ENCODE data around the gene ANKHD1.

The ANKHD1 gene, protein sequence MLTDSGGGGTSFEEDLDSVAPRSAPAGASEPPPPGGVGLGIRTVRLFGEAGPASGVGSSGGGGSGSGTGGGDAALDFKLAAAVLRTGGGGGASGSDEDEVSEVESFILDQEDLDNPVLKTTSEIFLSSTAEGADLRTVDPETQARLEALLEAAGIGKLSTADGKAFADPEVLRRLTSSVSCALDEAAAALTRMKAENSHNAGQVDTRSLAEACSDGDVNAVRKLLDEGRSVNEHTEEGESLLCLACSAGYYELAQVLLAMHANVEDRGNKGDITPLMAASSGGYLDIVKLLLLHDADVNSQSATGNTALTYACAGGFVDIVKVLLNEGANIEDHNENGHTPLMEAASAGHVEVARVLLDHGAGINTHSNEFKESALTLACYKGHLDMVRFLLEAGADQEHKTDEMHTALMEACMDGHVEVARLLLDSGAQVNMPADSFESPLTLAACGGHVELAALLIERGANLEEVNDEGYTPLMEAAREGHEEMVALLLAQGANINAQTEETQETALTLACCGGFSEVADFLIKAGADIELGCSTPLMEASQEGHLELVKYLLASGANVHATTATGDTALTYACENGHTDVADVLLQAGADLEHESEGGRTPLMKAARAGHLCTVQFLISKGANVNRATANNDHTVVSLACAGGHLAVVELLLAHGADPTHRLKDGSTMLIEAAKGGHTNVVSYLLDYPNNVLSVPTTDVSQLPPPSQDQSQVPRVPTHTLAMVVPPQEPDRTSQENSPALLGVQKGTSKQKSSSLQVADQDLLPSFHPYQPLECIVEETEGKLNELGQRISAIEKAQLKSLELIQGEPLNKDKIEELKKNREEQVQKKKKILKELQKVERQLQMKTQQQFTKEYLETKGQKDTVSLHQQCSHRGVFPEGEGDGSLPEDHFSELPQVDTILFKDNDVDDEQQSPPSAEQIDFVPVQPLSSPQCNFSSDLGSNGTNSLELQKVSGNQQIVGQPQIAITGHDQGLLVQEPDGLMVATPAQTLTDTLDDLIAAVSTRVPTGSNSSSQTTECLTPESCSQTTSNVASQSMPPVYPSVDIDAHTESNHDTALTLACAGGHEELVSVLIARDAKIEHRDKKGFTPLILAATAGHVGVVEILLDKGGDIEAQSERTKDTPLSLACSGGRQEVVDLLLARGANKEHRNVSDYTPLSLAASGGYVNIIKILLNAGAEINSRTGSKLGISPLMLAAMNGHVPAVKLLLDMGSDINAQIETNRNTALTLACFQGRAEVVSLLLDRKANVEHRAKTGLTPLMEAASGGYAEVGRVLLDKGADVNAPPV (N-terminal part only)

DNA sequence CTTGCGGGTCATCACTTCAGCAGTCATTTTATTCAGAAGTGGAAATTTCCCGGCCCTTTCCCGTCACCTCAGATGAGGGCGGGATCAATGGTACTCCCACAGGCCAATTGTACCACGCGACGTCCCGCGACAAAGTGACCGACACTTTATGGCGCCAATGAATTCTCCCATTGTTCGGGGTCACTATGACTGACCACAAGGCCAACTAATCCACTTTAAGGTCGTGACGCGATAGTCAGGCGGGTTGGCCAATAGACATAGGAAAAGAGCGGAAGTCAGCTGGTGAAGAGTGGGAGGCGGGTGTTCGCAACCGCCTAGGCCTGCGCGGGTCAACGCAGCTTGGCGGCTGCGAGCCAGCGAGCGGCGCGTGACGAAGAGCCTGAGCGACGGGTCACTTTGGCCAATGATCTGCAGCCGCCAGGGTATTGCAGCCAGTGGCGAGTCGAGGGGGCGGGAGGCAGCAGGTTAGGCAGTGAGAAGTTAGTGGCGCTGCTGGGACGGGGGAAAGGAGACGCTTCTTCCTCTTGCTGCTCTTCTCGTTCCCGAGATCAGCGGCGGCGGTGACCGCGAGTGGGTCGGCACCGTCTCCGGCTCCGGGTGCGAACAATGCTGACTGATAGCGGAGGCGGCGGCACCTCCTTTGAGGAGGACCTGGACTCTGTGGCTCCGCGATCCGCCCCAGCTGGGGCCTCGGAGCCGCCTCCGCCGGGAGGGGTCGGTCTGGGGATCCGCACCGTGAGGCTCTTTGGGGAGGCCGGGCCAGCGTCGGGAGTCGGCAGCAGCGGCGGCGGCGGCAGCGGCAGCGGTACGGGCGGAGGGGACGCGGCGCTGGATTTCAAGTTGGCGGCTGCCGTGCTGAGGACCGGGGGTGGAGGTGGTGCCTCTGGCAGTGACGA is at the start of gene ANKHD1:
ANKHD1 (plus strand) TSS at position 472 of the 896 bp plus-strand sequence; CDS start at position 607, 135 bp downstream.
- peak; percentile 95 to 96 for DNase-seq

DNA sequence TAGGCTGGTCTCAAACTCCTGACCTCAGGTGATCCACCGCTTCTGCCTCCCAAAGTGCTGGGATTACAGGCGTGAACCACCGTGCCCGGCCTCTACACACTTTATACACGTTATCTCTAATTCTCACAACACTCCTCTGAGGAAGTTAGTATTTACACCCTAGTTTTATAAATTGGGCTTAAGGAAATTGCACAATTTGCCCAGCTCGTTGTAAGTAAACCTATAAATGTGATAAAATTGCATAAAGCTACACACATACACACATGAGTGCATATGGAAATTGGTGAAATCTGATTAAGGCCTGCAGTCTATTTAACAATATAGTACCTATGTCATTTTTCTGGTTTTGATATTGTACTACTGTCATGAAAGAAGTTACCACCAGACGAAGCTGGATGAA is 46.1 kb upstream of the ANKHD1 start:
- DNase-seq: no peak

DNA sequence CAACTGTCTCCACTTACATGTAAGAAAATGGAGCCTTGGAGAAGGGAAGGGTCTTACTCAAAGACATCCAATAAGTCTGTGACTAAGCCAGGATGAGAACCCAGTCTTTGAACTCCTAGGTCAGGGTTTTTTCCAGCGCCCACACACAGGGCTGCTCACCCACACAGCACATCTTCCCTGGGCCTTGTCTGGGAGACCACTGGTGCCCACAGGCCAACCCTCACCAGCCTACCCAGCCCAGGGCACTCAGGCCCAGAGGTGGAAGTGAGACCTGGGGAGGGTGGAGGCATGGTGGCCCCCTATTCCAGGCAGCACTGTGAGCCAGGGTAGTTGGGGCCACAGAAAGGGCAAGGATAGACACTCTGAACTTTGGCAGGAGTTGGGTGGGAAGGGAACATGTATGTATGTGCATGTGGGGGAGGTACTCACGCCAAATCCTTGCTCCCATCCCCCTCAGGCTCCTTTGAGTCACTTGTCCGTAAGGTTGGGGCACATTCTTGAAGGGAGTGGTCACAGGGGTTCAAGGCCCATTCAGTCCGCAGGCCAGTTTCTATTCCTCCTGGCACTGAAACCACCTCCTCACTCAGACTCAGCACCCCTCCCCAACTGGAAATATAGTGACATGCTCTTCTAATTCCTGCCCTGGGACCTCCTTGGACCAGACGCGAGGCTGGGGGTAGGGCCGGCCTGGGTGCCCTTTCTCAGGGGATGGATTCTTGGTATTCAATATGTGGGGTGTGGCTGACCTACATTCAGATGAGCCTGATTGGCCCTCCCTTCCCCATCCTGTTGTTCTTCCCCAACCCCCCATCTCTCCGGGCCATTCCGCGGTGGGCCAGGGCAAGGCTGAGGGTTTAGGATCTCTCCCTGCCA is 44.5 kb upstream of the ANKHD1 start:
- no peak for DNase-seq

DNA sequence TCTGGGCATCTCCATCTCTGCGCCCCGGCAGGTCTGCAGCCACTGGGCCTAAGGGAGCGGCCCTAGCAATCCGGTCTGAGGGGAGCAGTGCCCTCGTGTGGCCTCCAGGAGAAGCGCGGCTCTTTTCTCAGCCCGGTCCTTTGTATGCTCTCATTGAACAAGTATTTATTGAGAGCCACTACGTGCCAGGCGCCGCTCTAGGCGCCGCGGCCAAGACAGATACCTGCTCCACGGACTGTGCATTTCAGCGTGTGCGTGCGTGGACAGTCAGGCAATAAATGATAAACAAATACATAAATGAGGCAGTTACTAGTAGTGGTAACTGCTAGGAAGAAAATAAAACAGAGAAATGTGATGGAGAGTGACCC is 43.9 kb upstream of the ANKHD1 start:
- DNase-seq: peak; percentile 85 to 87

DNA sequence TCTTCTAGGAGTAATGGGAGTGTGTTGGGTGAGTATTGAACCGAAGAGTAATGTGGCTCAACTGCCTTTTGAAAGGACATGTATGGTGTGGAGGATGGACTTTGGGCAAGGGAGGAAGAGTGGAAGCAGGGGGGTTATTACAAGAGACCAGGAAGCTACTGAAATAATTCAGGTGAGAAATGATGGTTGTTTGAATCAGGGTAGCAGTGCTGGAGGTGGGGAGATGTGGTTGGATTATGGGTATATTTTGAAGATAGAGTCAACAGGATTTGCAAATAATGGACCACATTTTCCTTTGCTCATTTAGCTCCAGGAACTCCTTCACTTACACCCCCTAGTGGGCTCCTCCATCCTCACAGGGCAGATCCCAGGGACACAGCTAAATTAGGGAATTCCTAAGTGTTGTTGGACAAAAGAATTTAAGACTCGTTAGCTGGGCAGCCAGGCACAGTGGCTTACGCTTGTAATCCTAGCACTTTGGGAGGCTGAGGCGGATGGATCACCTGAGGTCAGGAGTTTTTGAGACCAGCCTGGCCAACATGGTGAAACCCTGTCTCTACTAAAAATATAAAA is 42.8 kb upstream of the ANKHD1 start:
- no peak for DNase-seq

DNA sequence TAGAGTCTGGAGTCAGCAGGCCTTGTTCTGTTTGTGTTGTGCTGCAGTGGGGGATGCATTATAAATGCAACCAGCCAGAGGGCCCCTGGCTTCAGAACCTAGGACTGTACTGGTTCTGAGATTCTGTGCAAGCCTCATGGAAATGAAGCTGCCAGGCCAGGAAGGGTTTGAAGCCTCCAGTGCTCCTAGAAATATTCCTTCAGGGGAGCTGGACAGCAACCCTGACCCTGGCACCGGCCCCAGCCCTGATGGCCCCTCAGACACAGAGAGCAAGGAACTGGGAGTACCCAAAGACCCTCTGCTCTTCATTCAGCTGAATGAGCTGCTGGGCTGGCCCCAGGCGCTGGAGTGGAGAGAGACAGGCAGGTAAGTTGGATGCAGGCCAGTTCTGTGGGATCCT is 41.5 kb upstream of the ANKHD1 start, which contains the start of gene SLC4A9:
SLC4A9 (plus strand) TSS at position 94 of the 400 bp plus-strand sequence; CDS start at position 137, 43 bp downstream.
- DNase-seq: no peak

DNA sequence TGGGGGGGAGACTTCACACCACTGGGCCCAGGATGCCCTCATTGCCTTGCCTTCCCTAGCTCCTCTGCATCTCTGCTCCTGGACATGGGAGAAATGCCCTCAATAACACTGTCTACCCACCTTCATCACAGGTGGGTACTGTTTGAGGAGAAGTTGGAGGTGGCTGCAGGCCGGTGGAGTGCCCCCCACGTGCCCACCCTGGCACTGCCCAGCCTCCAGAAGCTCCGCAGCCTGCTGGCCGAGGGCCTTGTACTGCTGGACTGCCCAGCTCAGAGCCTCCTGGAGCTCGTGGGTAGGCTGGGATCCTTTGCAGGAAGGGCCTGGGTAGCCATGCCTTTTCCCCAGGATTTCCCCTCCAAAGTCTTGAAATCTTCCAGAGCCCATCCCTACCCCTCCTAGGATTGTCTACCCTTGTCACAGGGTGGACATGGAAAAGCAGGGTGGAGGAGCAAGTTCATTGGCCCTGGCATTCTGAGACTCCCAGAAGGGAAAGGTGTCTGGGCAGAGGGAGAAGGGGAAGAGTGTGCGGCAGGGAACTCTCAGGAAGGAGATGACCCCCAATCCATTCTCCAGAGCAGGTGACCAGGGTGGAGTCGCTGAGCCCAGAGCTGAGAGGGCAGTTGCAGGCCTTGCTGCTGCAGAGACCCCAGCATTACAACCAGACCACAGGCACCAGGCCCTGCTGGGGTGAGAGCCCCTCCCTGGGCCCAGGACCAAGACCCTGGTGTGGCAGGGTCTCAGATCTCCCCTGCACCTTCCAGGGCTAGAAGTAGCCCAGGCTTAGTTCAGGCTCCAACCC is 40.8 kb upstream of the ANKHD1 start:
- DNase-seq: no peak

DNA sequence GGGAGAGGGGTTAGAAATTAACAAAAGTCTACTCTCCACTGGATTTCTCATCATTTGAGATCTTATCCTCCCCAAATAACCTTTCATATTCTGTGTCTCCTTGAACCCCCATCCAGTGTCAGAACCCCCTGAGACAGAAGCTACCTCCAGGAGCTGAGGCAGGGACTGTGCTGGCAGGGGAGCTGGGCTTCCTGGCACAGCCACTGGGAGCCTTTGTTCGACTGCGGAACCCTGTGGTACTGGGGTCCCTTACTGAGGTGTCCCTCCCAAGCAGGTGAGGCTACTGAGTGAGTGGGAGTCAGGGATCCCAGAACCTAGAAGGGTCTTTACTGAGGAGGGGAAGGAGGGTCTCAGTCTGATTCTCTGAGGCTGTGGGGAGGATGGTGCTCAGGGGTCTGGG is 39.7 kb upstream of the ANKHD1 start:
- DNase-seq: no peak

DNA sequence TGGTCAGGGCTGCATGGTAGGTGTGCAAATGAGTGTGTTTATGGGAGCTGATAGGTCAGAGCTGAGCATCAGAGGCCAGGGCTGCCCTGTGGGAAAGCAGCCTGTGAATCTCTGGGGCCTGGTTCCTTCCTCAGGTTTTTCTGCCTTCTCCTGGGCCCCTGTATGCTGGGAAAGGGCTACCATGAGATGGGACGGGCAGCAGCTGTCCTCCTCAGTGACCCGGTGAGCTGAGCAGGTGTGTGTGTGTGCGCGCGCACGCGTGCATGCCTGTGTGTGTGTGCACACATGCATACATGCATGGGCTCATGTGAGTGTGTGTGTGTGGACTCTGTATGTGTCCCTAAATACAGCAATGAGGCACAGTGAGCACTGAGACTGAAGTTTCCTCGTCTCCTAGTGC is 39.3 kb upstream of the ANKHD1 start:
- no peak for DNase-seq

DNA sequence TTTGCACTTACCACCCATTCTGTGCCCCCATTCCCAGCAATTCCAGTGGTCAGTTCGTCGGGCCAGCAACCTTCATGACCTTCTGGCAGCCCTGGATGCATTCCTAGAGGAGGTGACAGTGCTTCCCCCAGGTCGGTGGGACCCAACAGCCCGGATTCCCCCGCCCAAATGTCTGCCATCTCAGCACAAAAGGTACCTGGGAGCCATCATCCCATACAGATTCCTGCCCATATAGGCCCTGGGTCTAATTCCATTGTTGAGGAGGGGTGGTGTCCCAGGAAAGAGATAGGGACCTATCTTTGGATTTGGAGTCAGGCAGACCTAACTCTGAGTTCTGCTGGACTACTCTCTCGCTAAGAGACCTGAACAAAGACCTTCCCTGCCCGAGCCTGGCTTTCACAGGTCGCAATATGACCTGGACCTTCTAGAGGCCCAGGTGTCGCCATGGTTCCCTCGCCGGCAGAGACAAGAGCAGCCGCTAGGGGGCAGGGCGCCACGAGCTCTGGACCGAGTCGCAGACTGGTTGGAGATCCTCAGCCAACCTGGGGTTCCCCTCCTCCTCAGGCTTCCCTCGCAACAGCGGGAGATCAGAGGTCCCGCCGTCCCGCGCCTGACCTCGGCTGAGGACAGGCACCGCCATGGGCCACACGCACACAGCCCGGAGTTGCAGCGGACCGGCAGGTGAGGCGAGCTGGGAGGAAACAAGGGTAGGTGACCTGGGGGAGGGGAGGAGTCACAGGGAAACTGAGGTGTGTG is 38.6 kb upstream of the ANKHD1 start:
- DNase-seq: peak; percentile 94

DNA sequence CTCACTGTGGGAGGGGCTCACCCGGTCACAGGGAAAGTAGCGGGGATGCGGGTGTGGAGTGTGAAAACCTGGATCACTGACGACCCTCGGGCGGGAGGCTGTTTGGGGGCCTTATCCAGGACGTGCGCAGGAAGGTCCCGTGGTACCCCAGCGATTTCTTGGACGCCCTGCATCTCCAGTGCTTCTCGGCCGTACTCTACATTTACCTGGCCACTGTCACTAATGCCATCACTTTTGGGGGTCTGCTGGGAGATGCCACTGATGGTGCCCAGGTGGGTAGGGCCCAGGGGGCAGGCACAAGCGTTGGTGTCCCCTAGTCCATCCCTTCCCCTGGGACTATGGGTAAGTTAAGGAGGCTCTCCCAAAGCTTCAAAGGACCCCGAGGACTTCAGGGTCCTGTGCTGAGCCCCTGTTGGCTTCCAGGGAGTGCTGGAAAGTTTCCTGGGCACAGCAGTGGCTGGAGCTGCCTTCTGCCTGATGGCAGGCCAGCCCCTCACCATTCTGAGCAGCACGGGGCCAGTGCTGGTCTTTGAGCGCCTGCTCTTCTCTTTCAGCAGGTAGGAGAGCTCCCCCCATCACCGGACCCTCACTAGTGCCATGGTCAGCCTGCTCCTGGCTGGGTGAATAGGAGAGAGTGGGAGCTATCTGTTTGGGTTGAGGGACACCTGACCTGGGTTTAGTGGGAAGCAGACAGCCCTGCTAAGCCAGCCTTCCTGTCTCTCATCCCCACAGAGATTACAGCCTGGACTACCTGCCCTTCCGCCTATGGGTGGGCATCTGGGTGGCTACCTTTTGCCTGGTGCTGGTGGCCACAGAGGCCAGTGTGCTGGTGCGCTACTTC is 37.8 kb upstream of the ANKHD1 start:
- DNase-seq: no peak

DNA sequence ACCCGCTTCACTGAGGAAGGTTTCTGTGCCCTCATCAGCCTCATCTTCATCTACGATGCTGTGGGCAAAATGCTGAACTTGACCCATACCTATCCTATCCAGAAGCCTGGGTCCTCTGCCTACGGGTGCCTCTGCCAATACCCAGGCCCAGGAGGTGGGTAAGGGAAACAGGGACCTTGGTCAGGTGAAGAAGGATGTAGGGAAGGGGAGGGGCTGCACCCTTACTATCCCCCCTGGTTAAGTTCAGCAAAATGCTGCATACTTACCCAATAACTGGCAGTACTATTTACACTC is 37.2 kb upstream of the ANKHD1 start:
- no peak for DNase-seq

DNA sequence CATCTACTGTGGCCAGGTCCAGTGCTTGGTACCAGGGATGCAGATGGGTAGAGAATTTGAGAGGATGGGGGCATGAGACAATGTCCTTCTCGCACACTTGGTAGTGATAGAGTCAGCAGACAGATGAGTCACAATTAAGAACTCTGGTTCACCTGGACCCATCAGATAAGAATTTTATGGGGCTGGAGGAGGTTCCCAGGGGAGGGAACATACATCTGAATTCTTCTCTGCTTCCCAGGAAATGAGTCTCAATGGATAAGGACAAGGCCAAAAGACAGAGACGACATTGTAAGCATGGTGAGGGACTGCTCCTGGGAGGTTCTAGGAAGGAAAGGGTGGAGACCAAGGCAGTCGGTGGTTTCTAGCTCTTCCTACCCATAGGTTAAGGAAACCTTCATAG is 36.4 kb upstream of the ANKHD1 start:
- DNase-seq: no peak

DNA sequence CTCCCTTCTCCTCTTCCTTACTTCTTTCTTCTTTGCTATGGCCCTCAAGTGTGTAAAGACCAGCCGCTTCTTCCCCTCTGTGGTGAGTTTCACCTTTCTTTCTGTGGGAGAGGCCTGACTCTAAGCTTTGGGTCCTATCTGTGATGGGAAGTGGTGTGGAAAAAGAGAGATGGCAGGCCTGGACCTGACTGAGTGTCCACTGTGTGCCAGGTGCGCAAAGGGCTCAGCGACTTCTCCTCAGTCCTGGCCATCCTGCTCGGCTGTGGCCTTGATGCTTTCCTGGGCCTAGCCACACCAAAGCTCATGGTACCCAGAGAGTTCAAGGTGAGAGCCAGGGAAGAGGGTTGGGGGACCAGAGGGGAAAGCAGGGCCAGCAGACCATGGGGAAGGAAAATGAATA is 35.7 kb upstream of the ANKHD1 start:
- DNase-seq: no peak

DNA sequence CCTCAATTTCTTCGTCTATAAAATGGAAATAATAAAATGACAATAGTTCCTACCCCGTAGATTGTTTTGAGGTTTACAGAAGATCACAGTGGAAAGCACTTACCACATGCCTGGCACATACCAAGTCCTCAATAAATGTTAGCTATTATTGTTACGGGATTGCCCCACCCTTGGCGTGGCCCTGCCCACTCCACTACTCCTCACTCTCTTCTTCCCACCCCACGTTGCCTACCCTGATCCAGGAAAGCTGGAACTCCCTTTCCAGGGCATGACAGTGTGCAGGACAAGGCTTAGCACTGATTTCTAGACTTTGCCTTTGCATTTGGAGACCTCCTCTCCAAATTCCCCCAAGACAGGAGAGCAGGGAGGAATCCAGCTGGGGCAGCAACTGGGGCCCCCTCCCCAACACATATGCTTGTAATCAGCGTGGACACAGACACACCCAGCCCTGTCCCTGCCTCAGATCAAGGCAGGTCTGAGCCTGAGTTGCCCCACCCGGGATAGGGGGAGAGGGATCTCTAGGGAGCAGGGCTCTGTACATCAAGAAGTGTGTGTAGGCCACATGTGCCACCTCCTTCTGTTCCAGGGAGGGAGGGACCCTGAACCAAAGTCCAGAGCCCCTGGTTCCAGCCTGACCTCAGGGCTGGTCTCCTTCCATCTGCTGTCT is 34.9 kb upstream of the ANKHD1 start:
- no peak for DNase-seq

DNA sequence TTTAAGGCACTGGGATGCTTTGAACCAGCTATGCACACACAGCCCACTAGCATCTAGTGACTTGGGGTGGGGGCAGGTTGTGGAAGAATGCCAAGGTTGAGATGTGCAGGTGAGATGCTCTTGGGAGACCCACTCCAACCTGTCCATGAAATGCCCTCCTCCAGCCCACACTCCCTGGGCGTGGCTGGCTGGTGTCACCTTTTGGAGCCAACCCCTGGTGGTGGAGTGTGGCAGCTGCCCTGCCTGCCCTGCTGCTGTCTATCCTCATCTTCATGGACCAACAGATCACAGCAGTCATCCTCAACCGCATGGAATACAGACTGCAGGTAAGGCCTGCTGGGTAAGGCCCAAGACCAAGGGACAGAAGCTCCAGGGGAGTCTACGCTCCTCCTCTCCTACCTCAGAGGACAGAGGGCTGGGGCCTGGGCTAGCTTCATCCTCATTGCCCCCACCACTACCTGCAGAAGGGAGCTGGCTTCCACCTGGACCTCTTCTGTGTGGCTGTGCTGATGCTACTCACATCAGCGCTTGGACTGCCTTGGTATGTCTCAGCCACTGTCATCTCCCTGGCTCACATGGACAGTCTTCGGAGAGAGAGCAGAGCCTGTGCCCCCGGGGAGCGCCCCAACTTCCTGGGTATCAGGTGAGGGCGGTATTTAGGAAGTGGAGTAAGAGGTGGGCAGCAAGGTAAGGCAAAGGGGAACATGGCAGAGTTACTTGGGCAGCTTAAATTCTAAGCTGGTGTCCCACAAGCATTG is 34.2 kb upstream of the ANKHD1 start:
- DNase-seq: no peak
